Bronchial epithelial cell (primary cell): ENCODE results near the gene ZNF423. TPM values are rescaled to one million over a fixed set of nuclear protein-coding genes. Genes with fewer than 3 reads are reported as not detected.

Source experiments
- DNase-seq: peaks from one replicate; pipeline ENCODE4 v3.0.0-alpha.2; 2010; ENCODE audit warnings: low read depth
- FAIRE-seq: peaks from 2 replicates; lab custom pipeline; 2011; peaks lifted over from hg19 to GRCh38; lab: Jason Lieb, UNC
- H3K27me3 ChIP-seq: 2 replicates; pipeline ENCODE4 v1.5.1; 2011; ENCODE audit warnings: low read length; ENCODE audit not compliant: control insufficient read depth, insufficient read depth
- H3K36me3 ChIP-seq: 2 replicates; pipeline ENCODE4 v1.5.1; 2011; ENCODE audit warnings: low read length; ENCODE audit not compliant: control insufficient read depth, insufficient read depth
- H3K4me3 ChIP-seq: 2 replicates; pipeline ENCODE4 v1.5.1; 2011; ENCODE audit warnings: mild to moderate bottlenecking, low read depth, low read length, control low read depth
- total RNA-seq: library from RNA; depleted of rRNA; stranded (reverse); fragments of >200 nt; gene quantifications from 2 replicates; pipeline ENCODE4 v1.2.1, GENCODE V29; 2014
- TF ChIP-seq, protein P1 (sequence below): IDR thresholded peaks from 2 replicates; pipeline ENCODE4 v1.5.1; 2011; ENCODE audit warnings: mild to moderate bottlenecking, moderate library complexity, low read length, control low read depth, inconsistent platforms; ENCODE audit not compliant: insufficient read depth, severe bottlenecking

The ZNF423 gene
- total RNA-seq, 1 donor from 2014 or later, result under 0.01 TPM

- FAIRE-seq (no peak), DNase-seq (no peak)
- TF ChIP-seq, protein P1, sequence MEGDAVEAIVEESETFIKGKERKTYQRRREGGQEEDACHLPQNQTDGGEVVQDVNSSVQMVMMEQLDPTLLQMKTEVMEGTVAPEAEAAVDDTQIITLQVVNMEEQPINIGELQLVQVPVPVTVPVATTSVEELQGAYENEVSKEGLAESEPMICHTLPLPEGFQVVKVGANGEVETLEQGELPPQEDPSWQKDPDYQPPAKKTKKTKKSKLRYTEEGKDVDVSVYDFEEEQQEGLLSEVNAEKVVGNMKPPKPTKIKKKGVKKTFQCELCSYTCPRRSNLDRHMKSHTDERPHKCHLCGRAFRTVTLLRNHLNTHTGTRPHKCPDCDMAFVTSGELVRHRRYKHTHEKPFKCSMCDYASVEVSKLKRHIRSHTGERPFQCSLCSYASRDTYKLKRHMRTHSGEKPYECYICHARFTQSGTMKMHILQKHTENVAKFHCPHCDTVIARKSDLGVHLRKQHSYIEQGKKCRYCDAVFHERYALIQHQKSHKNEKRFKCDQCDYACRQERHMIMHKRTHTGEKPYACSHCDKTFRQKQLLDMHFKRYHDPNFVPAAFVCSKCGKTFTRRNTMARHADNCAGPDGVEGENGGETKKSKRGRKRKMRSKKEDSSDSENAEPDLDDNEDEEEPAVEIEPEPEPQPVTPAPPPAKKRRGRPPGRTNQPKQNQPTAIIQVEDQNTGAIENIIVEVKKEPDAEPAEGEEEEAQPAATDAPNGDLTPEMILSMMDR, result no peak
- H3K27me3 ChIP-seq, result no peaks in the 10 kb centered on the region
- H3K36me3 ChIP-seq, result no peaks in the 10 kb centered on the region
- no peak overlapping the region for H3K4me3 ChIP-seq
Observed at GRCh38 chr16:49499869-49500610, 355.9 kb downstream of the ZNF423 start.

DNA sequence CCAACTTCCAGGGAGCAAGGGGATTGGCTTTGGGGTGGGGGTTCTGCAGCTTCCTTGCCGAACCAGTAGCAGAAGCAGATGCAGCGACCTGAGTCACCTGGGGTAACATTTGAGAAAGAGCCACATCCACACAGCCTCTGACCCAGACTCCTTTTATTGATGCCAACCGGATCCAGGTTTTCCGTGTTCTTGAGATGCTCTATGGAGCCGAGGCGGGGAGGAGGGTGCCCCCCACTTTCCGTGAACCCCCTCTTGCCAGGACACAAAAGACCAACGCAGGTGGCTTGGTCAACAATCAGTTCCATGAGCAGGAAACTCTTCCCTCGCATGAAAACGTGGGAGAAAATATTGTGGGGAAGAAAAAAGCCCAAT, 356.5 kb downstream of the ZNF423 start:
- H3K36me3 ChIP-seq, result no peaks in the 10 kb centered on the region
- no peak overlapping the region for H3K4me3 ChIP-seq
- TF ChIP-seq, protein P1, result no peak
- DNase-seq, result no peak
- H3K27me3 ChIP-seq, result no peaks in the 10 kb centered on the region
- no peak for FAIRE-seq

- Histone ChIP-seq H3K36me3 (no peaks in the 10 kb centered on the region), H3K27me3 (no peaks in the 10 kb centered on the region), H3K4me3 (no peak overlapping the region)
- no peak for DNase-seq
- FAIRE-seq, result no peak
- TF ChIP-seq, protein P1, result no peak
Observed at GRCh38 chr16:49498666-49499413, 357.1 kb downstream of the ZNF423 start.

DNA sequence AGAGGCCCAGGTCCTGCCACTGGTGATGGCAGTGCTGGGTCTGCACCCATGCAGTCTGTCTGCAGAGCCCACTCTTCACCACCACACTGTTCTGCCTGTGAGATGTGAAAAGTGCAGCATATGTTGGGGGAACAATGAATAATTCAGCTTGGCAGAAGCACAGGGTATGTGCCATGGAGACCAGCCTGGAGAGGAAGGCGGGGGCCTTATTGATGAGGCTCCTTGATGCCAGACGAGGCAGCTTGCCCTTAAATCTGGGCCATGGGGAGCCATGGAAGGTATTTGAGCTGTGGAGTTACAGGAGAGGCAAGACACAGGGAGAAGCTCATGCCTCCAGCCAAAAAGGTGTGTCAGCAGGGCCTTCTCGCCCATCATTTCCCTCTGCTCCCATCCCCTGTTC, 357.6 kb downstream of the ZNF423 start:
- TF ChIP-seq, protein P1, result no peak
- H3K27me3 ChIP-seq, result no peaks in the 10 kb centered on the region
- no peak overlapping the region for H3K4me3 ChIP-seq
- FAIRE-seq (no peak), DNase-seq (no peak)
- H3K36me3 ChIP-seq, result no peaks in the 10 kb centered on the region

DNA sequence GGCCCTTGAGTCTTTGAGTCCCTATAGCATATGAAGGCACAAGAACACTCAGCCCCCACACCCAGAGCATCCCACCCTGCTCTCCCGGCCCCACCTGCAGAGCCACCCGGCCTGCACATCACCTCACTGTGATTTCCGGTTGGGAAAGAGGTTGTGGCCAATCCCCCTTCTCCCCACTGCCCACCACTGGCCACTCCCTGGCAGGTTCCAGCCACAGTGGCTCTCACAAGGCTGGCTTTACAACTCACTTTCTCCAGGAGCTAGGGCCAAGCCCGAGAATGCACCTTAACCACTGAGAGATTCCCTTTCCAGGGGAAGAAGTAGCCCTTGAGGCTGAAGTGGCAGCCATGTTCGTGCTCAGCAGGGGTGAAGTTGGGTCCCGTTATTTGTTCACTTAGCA, 358.4 kb downstream of the ZNF423 start:
- no peaks in the 10 kb centered on the region for H3K27me3 ChIP-seq
- H3K4me3 ChIP-seq, result no peak overlapping the region
- no peaks in the 10 kb centered on the region for H3K36me3 ChIP-seq
- TF ChIP-seq, protein P1, result no peak
- no peak for DNase-seq
- no peak for FAIRE-seq
